Thyroid gland (tissue), 4 donors: ENCODE results near the gene TEKT2. TPM values are rescaled to one million over a fixed set of nuclear protein-coding genes. Genes with fewer than 3 reads are reported as not detected.

Source experiments
- DNase-seq, 2 donors: peaks; one replicate each; pipeline ENCODE4 v3.0.0-alpha.2; 2019
- H3K27ac ChIP-seq, 3 donors: fragments of 200-600 bp; sonication (generic); 1 replicate in 2 of 3; 2 replicates in 1 of 3; pipeline ENCODE4 v1.5.1; 2016 to 2019; ENCODE audit warnings: mild to moderate bottlenecking in 1 of 3, moderate library complexity in 1 of 3
- H3K27me3 ChIP-seq: fragments of 200-600 bp; sonication (generic); one replicate; pipeline ENCODE4 v1.5.1; 2019
- H3K36me3 ChIP-seq, 2 donors: fragments of 200-600 bp; sonication (generic); one replicate each; pipeline ENCODE4 v1.5.1; 2016 to 2019
- H3K4me1 ChIP-seq, 2 donors: fragments of 200-600 bp; sonication (generic); one replicate each; pipeline ENCODE4 v1.5.1; 2017 to 2019
- H3K4me3 ChIP-seq, 3 donors: fragments of 200-600 bp; sonication (generic); replicated peaks in 1 of 3; 1 replicate in 2 of 3; 2 replicates in 1 of 3; pipeline ENCODE4 v1.5.1; 2016; ENCODE audit warnings: mild to moderate bottlenecking in 1 of 3
- H3K9me3 ChIP-seq: fragments of 200-600 bp; sonication (generic); one replicate; pipeline ENCODE4 v1.5.1; 2017
- CTCF ChIP-seq, 6 experiments: fragments of 200-600 bp in 3 of 6; fragments of 450-650 bp in 3 of 6; sonication (generic) in 3 of 6; IDR thresholded peaks; one replicate each; pipeline ENCODE4 v1.5.1; 2016 to 2019; ENCODE audit warnings: antibody characterized with exemption in 6 of 6, mild to moderate bottlenecking in 2 of 6, inconsistent platforms in 1 of 6, moderate library complexity in 1 of 6
- POLR2A ChIP-seq, 2 donors: fragments of 450-650 bp; IDR thresholded peaks; one replicate each; pipeline ENCODE4 v1.6.1; 2017; ENCODE audit warnings: antibody characterized with exemption in 2 of 2, mild to moderate bottlenecking in 2 of 2, moderate library complexity in 1 of 2
- WGBS, 2 donors: methylation state at CpG; one replicate each; pipeline ENCODE4 v1.1.5; 2017; 5-methylcytosine and 5-hydroxymethylcytosine counted together
- intact Hi-C: fragments of 100-400 bp; cut with DNase I; formaldehyde crosslinking; loops from one replicate; pipeline ENCODE4 v1.15.1; 2023
- total RNA-seq, 4 donors: library from RNA; depleted of rRNA; stranded (reverse); fragments of >200 nt; gene quantifications; one replicate each; pipeline ENCODE4 v1.2.3, GENCODE V29; 2016

TEKT2 gene
- total RNA-seq, 4 donors from 2014 or later, result 0.89 to 4.0 (median 1.9) TPM

DNA sequence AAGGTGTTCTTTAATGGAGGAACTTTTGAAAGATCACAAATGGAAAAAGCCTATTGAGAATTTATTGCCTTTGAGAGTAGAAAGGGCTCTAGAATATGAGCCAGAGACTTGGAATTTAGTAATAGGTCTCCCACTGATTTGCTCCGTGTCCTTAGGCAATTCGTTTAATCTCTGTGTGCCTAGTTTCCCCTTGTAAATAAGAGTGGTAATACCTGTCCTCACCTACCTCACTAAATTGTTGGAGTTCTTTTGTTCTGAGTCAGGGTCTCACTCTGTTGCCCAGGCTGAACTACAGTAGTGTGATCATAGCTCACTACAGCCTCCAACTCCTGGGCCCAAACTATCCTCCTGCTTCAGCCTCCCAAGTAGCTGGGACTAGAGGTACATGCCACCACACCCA lies 15.0 kb upstream of the TEKT2 start:
- DNase-seq, result no peak
- no peaks in the 10 kb centered on the region for H3K4me1 ChIP-seq
- intact Hi-C loops, result no loop called here

DNA sequence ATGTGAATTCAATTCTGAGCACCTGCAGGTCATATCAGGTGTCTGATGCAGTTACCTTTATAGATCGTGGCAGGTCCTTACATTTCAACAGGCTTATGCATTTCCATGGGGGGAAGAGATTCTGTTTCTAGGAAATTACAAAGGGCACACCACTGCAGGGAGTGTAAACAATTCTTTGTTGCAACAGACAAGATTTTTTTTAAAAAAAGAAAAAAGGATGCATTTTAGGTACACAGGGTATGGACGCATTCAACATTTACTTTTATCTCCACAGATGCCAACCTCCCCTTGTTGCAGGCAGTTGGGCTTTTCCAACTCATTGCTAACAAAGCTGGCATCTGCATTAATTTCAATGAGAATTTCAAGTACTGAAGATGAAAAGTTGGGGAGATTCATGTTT lies 13.5 kb upstream of the TEKT2 start:
- Histone ChIP-seq H3K36me3 (no peaks in the 10 kb centered on the region), H3K9me3 (no peaks in the 10 kb centered on the region), H3K4me3 (no peak overlapping the region), H3K27me3 (no peaks in the 10 kb centered on the region), H3K27ac (no peak overlapping the region), H3K4me1 (no peaks in the 10 kb centered on the region)
- DNase-seq, result no peak
- WGBS, 2 donors, result 79 to 85% methylated on average over 2 of the region's 2 CpGs
- TF ChIP-seq POLR2A (IDR thresholded peaks at IDR 0.05) (no peak), CTCF (IDR thresholded peaks at IDR 0.05) (no peak)
- intact Hi-C loops, result no loop called here

More for the DNA sequence above, 15.0 kb upstream of the TEKT2 start:
- H3K9me3 ChIP-seq, result no peaks in the 10 kb centered on the region
- TF ChIP-seq POLR2A (IDR thresholded peaks at IDR 0.05) (no peak), CTCF (IDR thresholded peaks at IDR 0.05) (no peak)
- no peaks in the 10 kb centered on the region for H3K27me3 ChIP-seq
- 93 to 94% methylated on average over 2 of the region's 2 CpGs for WGBS, 2 donors
- H3K27ac ChIP-seq, result no peak overlapping the region
- no peak overlapping the region for H3K4me3 ChIP-seq
- H3K36me3 ChIP-seq, result no peaks in the 10 kb centered on the region

DNA sequence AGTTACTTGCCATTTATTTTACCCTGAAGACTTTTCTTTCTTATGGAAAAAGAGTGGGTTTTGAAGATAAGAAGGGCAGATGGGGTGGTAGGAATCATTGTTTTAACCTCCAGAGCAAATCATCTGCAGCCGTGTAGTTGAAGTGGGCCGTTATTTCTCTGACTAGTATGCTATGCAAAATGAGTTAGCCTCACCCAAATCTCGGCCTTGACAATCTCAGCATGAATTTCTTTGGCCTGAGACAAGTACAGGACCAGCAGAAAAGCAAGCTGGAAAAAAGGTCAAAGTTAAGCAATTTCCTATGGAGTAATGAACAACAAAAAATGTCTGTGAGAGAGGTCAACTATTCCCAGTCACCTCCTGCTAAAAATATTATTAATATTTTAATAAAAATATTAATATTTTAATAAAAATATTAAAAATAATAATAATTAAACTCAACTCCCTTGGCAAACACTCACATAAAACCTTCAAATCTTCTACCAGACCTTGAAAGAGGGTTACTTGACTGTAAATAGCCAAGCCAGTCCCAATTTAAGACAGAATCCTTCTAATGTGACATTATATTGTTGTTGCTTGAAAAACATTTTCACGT lies 6.8 kb upstream of the TEKT2 start:
- H3K27ac ChIP-seq, result no peak overlapping the region
- intact Hi-C loops, result no loop called here
- no peaks in the 10 kb centered on the region for H3K4me1 ChIP-seq
- H3K9me3 ChIP-seq, result no peaks in the 10 kb centered on the region
- no peak for DNase-seq
- H3K27me3 ChIP-seq, result no peaks in the 10 kb centered on the region
- WGBS, 2 donors, result 58 to 61% methylated on average over 4 of the region's 4 CpGs
- H3K36me3 ChIP-seq, result no peaks in the 10 kb centered on the region
- H3K4me3 ChIP-seq, result no peak overlapping the region
- no peak for TF ChIP-seq POLR2A (IDR thresholded peaks at IDR 0.05)
- no peak for TF ChIP-seq CTCF (IDR thresholded peaks at IDR 0.05)

- Histone ChIP-seq H3K4me1 (peaks cover 6 to 11% of the 10 kb centered on the region in 2 donors), H3K27ac (no peak overlapping the region), H3K36me3 (no peaks in the 10 kb centered on the region), H3K4me3 (no peak overlapping the region), H3K9me3 (no peaks in the 10 kb centered on the region), H3K27me3 (no peaks in the 10 kb centered on the region)
- DNase-seq, result no peak
- TF ChIP-seq CTCF (IDR thresholded peaks at IDR 0.05), result no peak
- no peak for TF ChIP-seq POLR2A (IDR thresholded peaks at IDR 0.05)
- WGBS, 2 donors, result 67 to 68% methylated on average over 3 of the region's 3 CpGs
- intact Hi-C loops, result no loop called here
Measured at GRCh38 chr1:36080236-36080635, 3.7 kb upstream of the TEKT2 start.

DNA sequence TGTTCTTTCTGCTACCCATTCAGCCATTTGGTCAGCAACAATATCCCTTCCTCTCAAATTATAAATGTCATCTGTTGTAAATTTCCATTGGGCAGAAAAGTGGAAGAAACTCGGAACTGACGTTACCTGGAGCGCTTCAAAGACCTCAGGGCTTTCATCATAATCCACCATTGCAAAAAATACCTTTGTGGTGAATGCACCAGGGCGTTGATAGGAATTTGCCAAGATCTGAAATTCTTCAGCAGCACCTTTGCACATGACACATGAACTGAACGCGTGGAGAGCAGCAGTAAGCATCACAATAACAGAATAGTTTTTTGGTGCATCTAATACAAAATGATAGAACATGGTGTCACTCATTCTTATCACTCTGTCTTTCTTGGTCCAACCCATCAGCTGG lies 3.1 kb upstream of the TEKT2 start:
- no peak for TF ChIP-seq CTCF (IDR thresholded peaks at IDR 0.05)
- TF ChIP-seq POLR2A (IDR thresholded peaks at IDR 0.05), result no peak
- 78 to 86% methylated on average over 6 of the region's 6 CpGs for WGBS, 2 donors
- intact Hi-C loops, result no loop called here

More for the DNA sequence above, 3.1 kb upstream of the TEKT2 start:
- DNase-seq, result no peak
- Histone ChIP-seq H3K4me1 (peaks cover 6 to 11% of the 10 kb centered on the region in 2 donors), H3K9me3 (no peaks in the 10 kb centered on the region), H3K27me3 (no peaks in the 10 kb centered on the region), H3K36me3 (no peaks in the 10 kb centered on the region), H3K27ac (no peak overlapping the region), H3K4me3 (no peak overlapping the region)
